ENCODE data around the gene RNASE12. TPM values are rescaled to one million over a fixed set of nuclear protein-coding genes. Genes with fewer than 3 reads are reported as not detected.

The RNASE12 gene
- total RNA-seq, 2 donors from 2014 or later, result not detected

- H3K4me1 Mint-ChIP-seq, result peaks cover 13% of the 10 kb centered on the region
- WGBS, 2 experiments (ENCODE audit: insufficient coverage in 1 of 2, insufficient read length in 1 of 2), result 1 to 2% methylated on average over 30 to 34 of the region's 34 CpGs
- TF ChIP-seq CTCF (conservative IDR thresholded peaks at IDR 0.05), result peak; percentile 83
- Histone ChIP-seq H3K4me3 (ENCODE audit: low read length) (peak overlapping the region; percentile 92), H3K36me3 (ENCODE audit: control insufficient read depth, insufficient read depth, low read length) (no peaks in the 10 kb centered on the region), H3K4me1 (ENCODE audit: control insufficient read depth, insufficient read depth, low read length) (no peaks in the 10 kb centered on the region), H3K9ac (ENCODE audit: extremely low read depth, low read length, poor library complexity, severe bottlenecking) (peak overlapping the region; percentile 48), H3K9me3 (ENCODE audit: control insufficient read depth, low read length) (no peaks in the 10 kb centered on the region), H3K27me3 (ENCODE audit: control insufficient read depth, insufficient read depth, low read length, poor library complexity, severe bottlenecking) (no peaks in the 10 kb centered on the region), H3K27ac (ENCODE audit: low read depth, low read length) (peak overlapping the region; percentile 10)
- H3K27ac Mint-ChIP-seq, result no peak overlapping the region
- H3K36me3 Mint-ChIP-seq (ENCODE audit: low read depth), result no peaks in the 10 kb centered on the region
- no peaks in the 10 kb centered on the region for H3K27me3 Mint-ChIP-seq (ENCODE audit: insufficient read depth)
- DNase-seq, result peak; percentile 95
- no peak overlapping the region for H3K4me3 Mint-ChIP-seq
- H3K9me3 Mint-ChIP-seq, result no peaks in the 10 kb centered on the region
Observed at GRCh38 chr14:20613094-20614037, 22.2 kb upstream of the RNASE12 start.

- Histone ChIP-seq H3K4me1 (ENCODE audit: control insufficient read depth, insufficient read depth, low read length) (no peaks in the 10 kb centered on the region), H3K27me3 (ENCODE audit: control insufficient read depth, insufficient read depth, low read length, poor library complexity, severe bottlenecking) (no peaks in the 10 kb centered on the region)
- no peak for TF ChIP-seq CTCF (conservative IDR thresholded peaks at IDR 0.05)
Observed at GRCh38 chr14:20612403-20612802, 21.2 kb upstream of the RNASE12 start.

GRCh38 chr14:20611277-20611676, 20.1 kb upstream of the RNASE12 start:
- Mint-ChIP-seq H3K27me3 (ENCODE audit: insufficient read depth) (no peaks in the 10 kb centered on the region), H3K4me3 (no peak overlapping the region), H3K27ac (no peak overlapping the region), H3K36me3 (ENCODE audit: low read depth) (no peaks in the 10 kb centered on the region), H3K4me1 (peaks cover 13% of the 10 kb centered on the region), H3K9me3 (no peaks in the 10 kb centered on the region)
- Histone ChIP-seq H3K27ac (ENCODE audit: low read depth, low read length) (no peak overlapping the region), H3K36me3 (ENCODE audit: control insufficient read depth, insufficient read depth, low read length) (no peaks in the 10 kb centered on the region), H3K9me3 (ENCODE audit: control insufficient read depth, low read length) (no peaks in the 10 kb centered on the region), H3K27me3 (ENCODE audit: control insufficient read depth, insufficient read depth, low read length, poor library complexity, severe bottlenecking) (no peaks in the 10 kb centered on the region), H3K4me1 (ENCODE audit: control insufficient read depth, insufficient read depth, low read length) (no peaks in the 10 kb centered on the region), H3K4me3 (ENCODE audit: low read length) (no peak overlapping the region), H3K9ac (ENCODE audit: extremely low read depth, low read length, poor library complexity, severe bottlenecking) (no peak overlapping the region)
- no peak for DNase-seq
- TF ChIP-seq CTCF (conservative IDR thresholded peaks at IDR 0.05), result no peak
- 81 to 89% methylated on average over 4 of the region's 4 CpGs for WGBS, 2 experiments (ENCODE audit: insufficient coverage in 1 of 2, insufficient read length in 1 of 2)

More at GRCh38 chr14:20612403-20612802, 21.2 kb upstream of the RNASE12 start:
- H3K9me3 ChIP-seq (ENCODE audit: control insufficient read depth, low read length), result no peaks in the 10 kb centered on the region
- no peak overlapping the region for H3K27ac ChIP-seq (ENCODE audit: low read depth, low read length)
- H3K36me3 ChIP-seq (ENCODE audit: control insufficient read depth, insufficient read depth, low read length), result no peaks in the 10 kb centered on the region
- DNase-seq, result no peak
- Mint-ChIP-seq H3K27ac (no peak overlapping the region), H3K27me3 (ENCODE audit: insufficient read depth) (no peaks in the 10 kb centered on the region), H3K36me3 (ENCODE audit: low read depth) (no peaks in the 10 kb centered on the region), H3K4me1 (peaks cover 13% of the 10 kb centered on the region), H3K9me3 (no peaks in the 10 kb centered on the region), H3K4me3 (no peak overlapping the region)
- 81 to 89% methylated on average over 3 to 5 of the region's 5 CpGs for WGBS, 2 experiments (ENCODE audit: insufficient coverage in 1 of 2, insufficient read length in 1 of 2)
- no peak overlapping the region for H3K9ac ChIP-seq (ENCODE audit: extremely low read depth, low read length, poor library complexity, severe bottlenecking)
- peak overlapping the region; percentile 92 for H3K4me3 ChIP-seq (ENCODE audit: low read length)

Measured in endodermal cell (in vitro differentiated cells).